Esophagus muscularis mucosa (tissue), 4 donors: ENCODE data around the gene ZNF786. TPM values are rescaled to one million over a fixed set of nuclear protein-coding genes. Genes with fewer than 3 reads are reported as not detected.

Experiments
- DNase-seq: peaks from one replicate; pipeline ENCODE4 v3.0.0-alpha.2; 2017; ENCODE audit errors: extremely low spot score
- H3K27ac ChIP-seq, 4 donors: fragments of 200-600 bp; sonication (generic); replicated peaks in 1 of 4; 1 replicate in 3 of 4; 2 replicates in 1 of 4; pipeline ENCODE4 v1.5.1; 2016 to 2019; ENCODE audit warnings: mild to moderate bottlenecking in 1 of 4
- H3K27me3 ChIP-seq, 4 donors: fragments of 200-600 bp; sonication (generic); one replicate each; pipeline versions ENCODE4 v1.5.1 to v1.6.0; 2016 to 2019
- H3K36me3 ChIP-seq, 4 donors: fragments of 200-600 bp; sonication (generic); one replicate each; pipeline ENCODE4 v1.5.1; 2016 to 2019
- H3K4me1 ChIP-seq, 4 donors: fragments of 200-600 bp; sonication (generic); one replicate each; pipeline ENCODE4 v1.5.1; 2016 to 2019
- H3K4me3 ChIP-seq, 4 donors: fragments of 200-600 bp; sonication (generic); 1 replicate in 2 of 4; 2 replicates in 2 of 4; pipeline ENCODE4 v1.5.1; 2016 to 2019; ENCODE audit warnings: mild to moderate bottlenecking in 4 of 4, moderate library complexity in 1 of 4
- H3K9me3 ChIP-seq, 4 donors: fragments of 200-600 bp; sonication (generic); 1 replicate in 3 of 4; 2 replicates in 1 of 4; pipeline ENCODE4 v1.5.1; 2016 to 2019
- CTCF ChIP-seq, 3 experiments: fragments of 200-600 bp in 2 of 3; fragments of 450-650 bp in 1 of 3; sonication (generic) in 2 of 3; IDR thresholded peaks; one replicate each; pipeline ENCODE4 v1.5.1; 2017 to 2019; ENCODE audit warnings: antibody characterized with exemption in 3 of 3, mild to moderate bottlenecking in 2 of 3, moderate library complexity in 1 of 3
- EP300 ChIP-seq: sonication (generic); formaldehyde crosslinking; IDR thresholded peaks from one replicate; pipeline ENCODE4 v1.6.1; 2017; ENCODE audit warnings: antibody characterized with exemption
- POLR2A ChIP-seq: fragments of 450-650 bp; IDR thresholded peaks from one replicate; pipeline ENCODE4 v1.6.1; 2017; ENCODE audit warnings: antibody characterized with exemption, moderate library complexity, mild to moderate bottlenecking, low read depth
- POLR2AphosphoS5 ChIP-seq, 2 donors: sonication (generic); formaldehyde crosslinking; IDR thresholded peaks; one replicate each; pipeline ENCODE4 v1.6.1; 2017; ENCODE audit warnings: antibody characterized with exemption in 2 of 2
- WGBS: methylation state at CpG from one replicate; pipeline ENCODE4 v1.1.5; 2018; 5-methylcytosine and 5-hydroxymethylcytosine counted together
- intact Hi-C: fragments of 100-400 bp; cut with DNase I; formaldehyde crosslinking; loops from one replicate; pipeline ENCODE4 v1.15.1; 2023
- total RNA-seq, 4 donors: library from RNA; depleted of rRNA; stranded (reverse); fragments of >200 nt; gene quantifications; one replicate each; pipeline versions ENCODE4 v1.1.0 to v1.2.1, GENCODE V29; 2016

ZNF786 gene
- total RNA-seq: 10 to 100 TPM in 1 of 4 donors, 1 to 10 TPM in 3; 4.5 to 10.7 (median 5.6) TPM

- H3K9me3 ChIP-seq: no peaks in the 10 kb centered on the region
- intact Hi-C loops: loop anchor here (2.0 kb wide), 2 partner anchors 36 to 84 kb away; partner anchors contain the start of gene ZNF425
- H3K27me3 ChIP-seq: no peaks in the 10 kb centered on the region
- peak within 1 kb of the TSS; percentile 89 to 97 (median 92) for H3K27ac ChIP-seq
- DNase-seq: peak; percentile 93
- TF ChIP-seq EP300 (no peak), CTCF (IDR thresholded peaks at IDR 0.05) (peak; percentile 93 to 97 (median 93)), POLR2AphosphoS5 (IDR thresholded peaks at IDR 0.05) (peak; percentile 78 to 95), POLR2A (peak; percentile 36)
- peaks cover 9 to 21% (median 19%) of the 10 kb centered on the region in 4 donors for H3K4me1 ChIP-seq
- peak within 1 kb of the TSS; percentile 70 to 99 (median 88) for H3K4me3 ChIP-seq
- peaks cover 0 to 3% (median 0%) of the 10 kb centered on the region in 4 donors for H3K36me3 ChIP-seq
- WGBS: 1% methylated on average over 16 of the region's 77 CpGs
These were observed at the start of gene ZNF786 for GRCh38 chr7:149090397-149091195. TSS of gene ZNF786 (minus strand) at chr7:149090718. CDS start at chr7:149090640, 78 bp downstream.

GRCh38 chr7:149136118-149136517 is 45.6 kb upstream of the ZNF786 start:
- TF ChIP-seq EP300 (no peak), CTCF (IDR thresholded peaks at IDR 0.05) (no peak), POLR2A (no peak), POLR2AphosphoS5 (IDR thresholded peaks at IDR 0.05) (no peak)
- WGBS: 95% methylated on average over 9 of the region's 9 CpGs
- Histone ChIP-seq H3K9me3 (no peaks in the 10 kb centered on the region), H3K4me1 (no peaks in the 10 kb centered on the region), H3K27ac (no peak overlapping the region), H3K4me3 (no peak overlapping the region), H3K36me3 (peaks cover 0 to 16% (median 9%) of the 10 kb centered on the region in 4 donors), H3K27me3 (no peaks in the 10 kb centered on the region)
- intact Hi-C loops: no loop called here
- DNase-seq: no peak

- H3K4me1 ChIP-seq: peaks cover 0 to 2% (median 2%) of the 10 kb centered on the region in 4 donors
These were observed 42.7 kb upstream of the ZNF786 start for GRCh38 chr7:149133028-149133710.

GRCh38 chr7:149130572-149131198 is 40.2 kb upstream of the ZNF786 start:
- Histone ChIP-seq H3K4me3 (no peak overlapping the region), H3K9me3 (no peaks in the 10 kb centered on the region), H3K27me3 (no peaks in the 10 kb centered on the region), H3K4me1 (peaks cover 6 to 8% (median 7%) of the 10 kb centered on the region in 4 donors), H3K27ac (no peak overlapping the region), H3K36me3 (peaks cover 0 to 32% (median 14%) of the 10 kb centered on the region in 4 donors)
- no peak for DNase-seq
- WGBS: 90% methylated on average over 5 of the region's 5 CpGs
- TF ChIP-seq POLR2AphosphoS5 (IDR thresholded peaks at IDR 0.05): no peak
- intact Hi-C loops: no loop called here

More at GRCh38 chr7:149133028-149133710, 42.7 kb upstream of the ZNF786 start:
- TF ChIP-seq POLR2A (no peak), EP300 (no peak), CTCF (IDR thresholded peaks at IDR 0.05) (no peak)
- H3K4me3 ChIP-seq: no peak overlapping the region
- H3K9me3 ChIP-seq: no peaks in the 10 kb centered on the region
- DNase-seq: no peak
- no peaks in the 10 kb centered on the region for H3K27me3 ChIP-seq
- H3K27ac ChIP-seq: no peak overlapping the region
- H3K36me3 ChIP-seq: peaks cover 0 to 32% (median 15%) of the 10 kb centered on the region in 4 donors
- intact Hi-C loops: no loop called here
- WGBS: 93% methylated on average over 2 of the region's 2 CpGs
